Hepatocyte (in vitro differentiated cells): ENCODE data around the gene TBATA.
A peak's percentile ranks its signal among the peaks of the same experiment; 100 is the strongest.

Experiments
- CTCF ChIP-seq: fragments of 200-600 bp; sonication (generic); IDR thresholded peaks from 2 replicates; pipeline ENCODE4 v1.5.1; 2016; ENCODE audit warnings: antibody characterized with exemption, mild to moderate bottlenecking; ENCODE audit not compliant: poor library complexity
- EZH2 ChIP-seq: fragments of 200-600 bp; sonication (generic); IDR thresholded peaks from 2 replicates; pipeline ENCODE4 v1.6.1; 2016; ENCODE audit warnings: antibody characterized with exemption, mild to moderate bottlenecking, borderline replicate concordance

- no peak for TF ChIP-seq EZH2
- TF ChIP-seq CTCF = peak; percentile 47
Observed at GRCh38 chr10:70761031-70761601, 24.1 kb downstream of the TBATA start.
